Measurements from ENCODE around the gene CEP164. TPM values are rescaled to one million over a fixed set of nuclear protein-coding genes. Genes with fewer than 3 reads are reported as not detected.

Gene CEP164
- total RNA-seq, 1 experiment from 2014 or later = 22.2 TPM

DNA sequence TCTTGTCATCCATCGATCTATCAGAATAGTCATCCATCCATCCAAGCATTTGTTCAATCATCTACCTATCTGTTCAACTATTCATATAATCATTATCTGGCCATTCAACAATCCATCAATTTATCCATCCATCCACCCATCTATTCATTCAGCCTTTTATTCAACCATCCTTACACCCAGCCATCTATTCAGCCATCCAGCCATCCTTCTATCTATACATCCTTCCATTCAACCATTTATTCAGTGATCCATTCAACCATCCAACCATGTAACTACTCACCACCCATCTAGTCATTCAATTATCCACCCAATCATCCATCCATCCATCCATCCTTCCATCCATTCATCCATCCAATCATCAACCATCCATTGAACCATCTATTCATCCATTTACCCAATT is 106.8 kb downstream of the CEP164 start:
- POLR2A ChIA-PET = no interaction called here
- no peak for ATAC-seq
- no peak overlapping the region for H3K27ac ChIP-seq (ENCODE audit: low read depth, low read length)
- H3K4me1 ChIP-seq (ENCODE audit: control insufficient read depth in 1 of 2, insufficient read depth in 2 of 2, low read length in 2 of 2) = no peaks in the 10 kb centered on the region
- TF ChIP-seq RAD21 (IDR thresholded peaks at IDR 0.05; ENCODE audit: low read depth) (no peak), TCF7L2 (IDR thresholded peaks at IDR 0.05; ENCODE audit: borderline replicate concordance, extremely low read depth, insufficient read depth, insufficient read length) (no peak), CBX3 (IDR thresholded peaks at IDR 0.05; ENCODE audit: low read depth) (no peak), YY1 (IDR thresholded peaks at IDR 0.05; ENCODE audit: extremely low read depth, insufficient replicate concordance, low read depth, low read length) (no peak), ELF1 (IDR thresholded peaks at IDR 0.05; ENCODE audit: borderline replicate concordance, low read depth) (no peak), JUND (IDR thresholded peaks at IDR 0.05) (no peak)
- CTCF ChIA-PET = no interaction called here
- RAD21 ChIA-PET (ENCODE audit: low non-redundant PET in 1 of 2, low total read pairs in 2 of 2, uncharacterized antibody in 2 of 2, unreplicated experiment in 2 of 2) = no interaction called here
- no TSS peak for BruUV-seq (replicated peaks)
- H3K4me2 ChIP-seq (ENCODE audit: low read length) = no peak overlapping the region
- no peak overlapping the region for H3K9ac ChIP-seq (ENCODE audit: low read length)
- intact Hi-C loops (cut with micrococcal nuclease) = no loop called here
- H2AFZ ChIP-seq (ENCODE audit: low read depth, low read length, poor library complexity, severe bottlenecking) = no peak overlapping the region
- no peaks in the 10 kb centered on the region for H3K79me2 ChIP-seq (ENCODE audit: insufficient read depth, low read length)
- no peaks in the 10 kb centered on the region for H4K20me1 ChIP-seq (ENCODE audit: insufficient read depth)
- no peaks in the 10 kb centered on the region for H3K9me3 ChIP-seq (ENCODE audit: control insufficient read depth in 1 of 2, insufficient read depth in 1 of 2, low read depth in 1 of 2, low read length in 2 of 2)
- no peaks in the 10 kb centered on the region for H3K9me2 ChIP-seq (ENCODE audit: insufficient read depth)
- no peaks in the 10 kb centered on the region for H3K36me3 ChIP-seq (ENCODE audit: control insufficient read depth in 1 of 2, insufficient read depth in 2 of 2, low read length in 2 of 2)
- H3K27me3 ChIP-seq (ENCODE audit: insufficient read depth, low read length) = peaks cover 31% of the 10 kb centered on the region
- H3K4me3 ChIP-seq (replicated peaks in 1 of 2; ENCODE audit: low read depth in 1 of 2, low read length in 2 of 2) = no peak overlapping the region
- DNase-seq (ENCODE audit: low read depth, low spot score) = no peak

DNA sequence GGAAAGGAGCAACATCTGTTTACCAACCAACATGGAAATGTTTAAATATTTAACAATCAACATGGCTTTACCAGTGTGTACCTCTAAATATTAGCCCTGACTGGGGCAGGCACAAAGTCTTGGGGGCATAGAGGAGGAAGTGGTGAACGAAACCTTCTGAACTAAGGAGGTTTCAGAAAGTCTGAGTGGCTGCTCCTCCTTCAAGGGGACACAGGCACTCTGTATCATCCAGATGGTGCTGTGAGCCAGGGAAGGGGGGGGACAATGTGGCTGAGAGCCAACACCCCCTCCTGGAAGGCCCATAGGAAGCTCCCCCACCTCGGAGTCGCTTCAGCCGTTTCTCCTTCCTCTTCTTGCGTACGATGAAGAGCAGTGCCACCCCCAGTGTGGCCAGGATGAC is 107.7 kb downstream of the CEP164 start:
- RAD21 ChIA-PET (ENCODE audit: low non-redundant PET in 1 of 2, low total read pairs in 2 of 2, uncharacterized antibody in 2 of 2, unreplicated experiment in 2 of 2) = no interaction called here
- Histone ChIP-seq H3K4me2 (ENCODE audit: low read length) (no peak overlapping the region), H3K9me2 (ENCODE audit: insufficient read depth) (no peaks in the 10 kb centered on the region), H3K27me3 (ENCODE audit: insufficient read depth, low read length) (peaks cover 34% of the 10 kb centered on the region), H3K27ac (ENCODE audit: low read depth, low read length) (no peak overlapping the region), H3K9ac (ENCODE audit: low read length) (no peak overlapping the region), H3K36me3 (ENCODE audit: control insufficient read depth in 1 of 2, insufficient read depth in 2 of 2, low read length in 2 of 2) (no peaks in the 10 kb centered on the region), H3K4me1 (ENCODE audit: control insufficient read depth in 1 of 2, insufficient read depth in 2 of 2, low read length in 2 of 2) (no peaks in the 10 kb centered on the region), H3K79me2 (ENCODE audit: insufficient read depth, low read length) (no peaks in the 10 kb centered on the region), H2AFZ (ENCODE audit: low read depth, low read length, poor library complexity, severe bottlenecking) (no peak overlapping the region), H3K4me3 (replicated peaks in 1 of 2; ENCODE audit: low read depth in 1 of 2, low read length in 2 of 2) (no peak overlapping the region), H4K20me1 (ENCODE audit: insufficient read depth) (no peaks in the 10 kb centered on the region), H3K9me3 (ENCODE audit: control insufficient read depth in 1 of 2, insufficient read depth in 1 of 2, low read depth in 1 of 2, low read length in 2 of 2) (no peaks in the 10 kb centered on the region)
- TF ChIP-seq JUND (IDR thresholded peaks at IDR 0.05) = no peak
- TF ChIP-seq CEBPB (IDR thresholded peaks at IDR 0.05; ENCODE audit: low read depth) = no peak
- TF ChIP-seq, protein P1, sequence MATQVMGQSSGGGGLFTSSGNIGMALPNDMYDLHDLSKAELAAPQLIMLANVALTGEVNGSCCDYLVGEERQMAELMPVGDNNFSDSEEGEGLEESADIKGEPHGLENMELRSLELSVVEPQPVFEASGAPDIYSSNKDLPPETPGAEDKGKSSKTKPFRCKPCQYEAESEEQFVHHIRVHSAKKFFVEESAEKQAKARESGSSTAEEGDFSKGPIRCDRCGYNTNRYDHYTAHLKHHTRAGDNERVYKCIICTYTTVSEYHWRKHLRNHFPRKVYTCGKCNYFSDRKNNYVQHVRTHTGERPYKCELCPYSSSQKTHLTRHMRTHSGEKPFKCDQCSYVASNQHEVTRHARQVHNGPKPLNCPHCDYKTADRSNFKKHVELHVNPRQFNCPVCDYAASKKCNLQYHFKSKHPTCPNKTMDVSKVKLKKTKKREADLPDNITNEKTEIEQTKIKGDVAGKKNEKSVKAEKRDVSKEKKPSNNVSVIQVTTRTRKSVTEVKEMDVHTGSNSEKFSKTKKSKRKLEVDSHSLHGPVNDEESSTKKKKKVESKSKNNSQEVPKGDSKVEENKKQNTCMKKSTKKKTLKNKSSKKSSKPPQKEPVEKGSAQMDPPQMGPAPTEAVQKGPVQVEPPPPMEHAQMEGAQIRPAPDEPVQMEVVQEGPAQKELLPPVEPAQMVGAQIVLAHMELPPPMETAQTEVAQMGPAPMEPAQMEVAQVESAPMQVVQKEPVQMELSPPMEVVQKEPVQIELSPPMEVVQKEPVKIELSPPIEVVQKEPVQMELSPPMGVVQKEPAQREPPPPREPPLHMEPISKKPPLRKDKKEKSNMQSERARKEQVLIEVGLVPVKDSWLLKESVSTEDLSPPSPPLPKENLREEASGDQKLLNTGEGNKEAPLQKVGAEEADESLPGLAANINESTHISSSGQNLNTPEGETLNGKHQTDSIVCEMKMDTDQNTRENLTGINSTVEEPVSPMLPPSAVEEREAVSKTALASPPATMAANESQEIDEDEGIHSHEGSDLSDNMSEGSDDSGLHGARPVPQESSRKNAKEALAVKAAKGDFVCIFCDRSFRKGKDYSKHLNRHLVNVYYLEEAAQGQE (IDR thresholded peaks at IDR 0.05; ENCODE audit: low read depth) = no peak
- no peak for TF ChIP-seq YY1 (IDR thresholded peaks at IDR 0.05; ENCODE audit: extremely low read depth, insufficient replicate concordance, low read depth, low read length)
- no peak for TF ChIP-seq POLR2A (IDR thresholded peaks at IDR 0.05; ENCODE audit: borderline replicate concordance, extremely low read depth, insufficient read depth, insufficient read length)
- TF ChIP-seq, protein P2, sequence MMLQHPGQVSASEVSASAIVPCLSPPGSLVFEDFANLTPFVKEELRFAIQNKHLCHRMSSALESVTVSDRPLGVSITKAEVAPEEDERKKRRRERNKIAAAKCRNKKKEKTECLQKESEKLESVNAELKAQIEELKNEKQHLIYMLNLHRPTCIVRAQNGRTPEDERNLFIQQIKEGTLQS (IDR thresholded peaks at IDR 0.05) = no peak
- DNase-seq (ENCODE audit: low read depth, low spot score) (no peak), ATAC-seq (no peak)
- intact Hi-C loops (cut with micrococcal nuclease) = no loop called here
- CTCF ChIA-PET = no interaction called here
- BruUV-seq (replicated peaks) = no TSS peak
- POLR2A ChIA-PET = no interaction called here
